SH-SY5Y (cell line): ENCODE measurements around the gene SLC35G6.

Source experiments
- GATA2 ChIP-seq: IDR thresholded peaks from 2 replicates; pipeline ENCODE4 v1.6.1; 2011; ENCODE audit warnings: mild to moderate bottlenecking, low read depth, low read length
- GATA3 ChIP-seq: IDR thresholded peaks from 2 replicates; pipeline ENCODE4 v1.6.1; 2011; ENCODE audit warnings: low read depth, mild to moderate bottlenecking, low read length, moderate library complexity

GRCh38 chr17:7462474-7463371 is 18.5 kb upstream of the SLC35G6 start:
- TF ChIP-seq GATA3 (no peak), GATA2 (no peak)
